ENCODE results near the gene MUSTN1.

- TF ChIP-seq, protein P1, sequence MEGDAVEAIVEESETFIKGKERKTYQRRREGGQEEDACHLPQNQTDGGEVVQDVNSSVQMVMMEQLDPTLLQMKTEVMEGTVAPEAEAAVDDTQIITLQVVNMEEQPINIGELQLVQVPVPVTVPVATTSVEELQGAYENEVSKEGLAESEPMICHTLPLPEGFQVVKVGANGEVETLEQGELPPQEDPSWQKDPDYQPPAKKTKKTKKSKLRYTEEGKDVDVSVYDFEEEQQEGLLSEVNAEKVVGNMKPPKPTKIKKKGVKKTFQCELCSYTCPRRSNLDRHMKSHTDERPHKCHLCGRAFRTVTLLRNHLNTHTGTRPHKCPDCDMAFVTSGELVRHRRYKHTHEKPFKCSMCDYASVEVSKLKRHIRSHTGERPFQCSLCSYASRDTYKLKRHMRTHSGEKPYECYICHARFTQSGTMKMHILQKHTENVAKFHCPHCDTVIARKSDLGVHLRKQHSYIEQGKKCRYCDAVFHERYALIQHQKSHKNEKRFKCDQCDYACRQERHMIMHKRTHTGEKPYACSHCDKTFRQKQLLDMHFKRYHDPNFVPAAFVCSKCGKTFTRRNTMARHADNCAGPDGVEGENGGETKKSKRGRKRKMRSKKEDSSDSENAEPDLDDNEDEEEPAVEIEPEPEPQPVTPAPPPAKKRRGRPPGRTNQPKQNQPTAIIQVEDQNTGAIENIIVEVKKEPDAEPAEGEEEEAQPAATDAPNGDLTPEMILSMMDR (optimal IDR thresholded peaks at IDR 0.05 in 1 of 3, IDR thresholded peaks at IDR 0.05 in 1 of 3, conservative IDR thresholded peaks at IDR 0.05 in 1 of 3; ENCODE audit: extremely low read depth in 1 of 3, insufficient read depth in 2 of 3, low read length in 3 of 3) = no peak
- no peak for TF ChIP-seq EZH2 (IDR thresholded peaks at IDR 0.05; ENCODE audit: low read length)
Measured at GRCh38 chr3:52786330-52787215, 48.2 kb downstream of the MUSTN1 start.

All from keratinocyte (primary cell).